Activated CD4-positive, alpha-beta T cell treated with anti-CD3 and anti-CD28 coated beads, Interleukin-2, amount 10 ng/mL, durations not matched to agents 24 days and 14 days (primary cell): Measurements from ENCODE around the gene PACSIN2. TPM values are rescaled to one million over a fixed set of nuclear protein-coding genes. Genes with fewer than 3 reads are reported as not detected.
A peak's percentile ranks its signal among the peaks of the same experiment; 100 is the strongest.

Experiments
- DNase-seq: peaks from one replicate; pipeline ENCODE4 v3.0.0; 2022
- H3K27ac Mint-ChIP-seq: one replicate; pipeline ENCODE4 v1.8.0; 2022; ENCODE audit warnings: mild to moderate bottlenecking, mixed read lengths
- H3K27me3 Mint-ChIP-seq: one replicate; pipeline ENCODE4 v1.8.0; 2022; ENCODE audit warnings: mixed read lengths
- H3K36me3 Mint-ChIP-seq: one replicate; pipeline ENCODE4 v1.8.0; 2022; ENCODE audit warnings: low read depth, mild to moderate bottlenecking, mixed read lengths
- H3K4me1 Mint-ChIP-seq: one replicate; pipeline ENCODE4 v1.8.0; 2021; ENCODE audit warnings: mixed read lengths
- H3K4me3 Mint-ChIP-seq: one replicate; pipeline ENCODE4 v1.8.0; 2022; ENCODE audit warnings: mild to moderate bottlenecking, moderate library complexity, mixed read lengths
- H3K9me3 Mint-ChIP-seq: one replicate; pipeline ENCODE4 v1.8.0; 2021; ENCODE audit warnings: mixed read lengths
- intact Hi-C: fragments of 100-400 bp; cut with micrococcal nuclease; formaldehyde crosslinking; loops from one replicate; pipeline ENCODE4 v1.15.1; 2023
- total RNA-seq: library from RNA; stranded (reverse); gene quantifications from 2 replicates; pipeline ENCODE4 v1.2.3, GENCODE V29; 2022

PACSIN2 gene
- total RNA-seq, 1 donor from 2014 or later: 32.5 TPM

GRCh38 chr22:42992886-42993479, 22.0 kb downstream of the PACSIN2 start:
- Mint-ChIP-seq H3K27ac (no peak overlapping the region), H3K4me1 (peaks cover 14% of the 10 kb centered on the region), H3K36me3 (peaks cover 10% of the 10 kb centered on the region), H3K4me3 (no peak overlapping the region), H3K9me3 (no peaks in the 10 kb centered on the region), H3K27me3 (no peaks in the 10 kb centered on the region)
- intact Hi-C loops: no loop called here
- no peak for DNase-seq

GRCh38 chr22:42992092-42992491, 22.9 kb downstream of the PACSIN2 start:
- intact Hi-C loops: no loop called here
- peaks cover 8% of the 10 kb centered on the region for H3K4me1 Mint-ChIP-seq
- no peak for DNase-seq
- no peak overlapping the region for H3K27ac Mint-ChIP-seq
- no peaks in the 10 kb centered on the region for H3K9me3 Mint-ChIP-seq
- H3K36me3 Mint-ChIP-seq: peaks cover 10% of the 10 kb centered on the region
- H3K27me3 Mint-ChIP-seq: no peaks in the 10 kb centered on the region
- no peak overlapping the region for H3K4me3 Mint-ChIP-seq

GRCh38 chr22:42991010-42991651, 23.8 kb downstream of the PACSIN2 start:
- intact Hi-C loops: no loop called here
- peaks cover 9% of the 10 kb centered on the region for H3K36me3 Mint-ChIP-seq
- H3K9me3 Mint-ChIP-seq: no peaks in the 10 kb centered on the region
- H3K4me3 Mint-ChIP-seq: no peak overlapping the region
- H3K27me3 Mint-ChIP-seq: no peaks in the 10 kb centered on the region
- DNase-seq: no peak
- H3K27ac Mint-ChIP-seq: no peak overlapping the region
- peaks cover 6% of the 10 kb centered on the region for H3K4me1 Mint-ChIP-seq

- Mint-ChIP-seq H3K27ac (no peak overlapping the region), H3K9me3 (no peaks in the 10 kb centered on the region), H3K4me3 (no peak overlapping the region), H3K4me1 (peaks cover 6% of the 10 kb centered on the region), H3K36me3 (peaks cover 9% of the 10 kb centered on the region), H3K27me3 (no peaks in the 10 kb centered on the region)
- DNase-seq: no peak
- intact Hi-C loops: no loop called here
These were observed 24.7 kb downstream of the PACSIN2 start for GRCh38 chr22:42990131-42990838.

- intact Hi-C loops: no loop called here
- Mint-ChIP-seq H3K36me3 (no peaks in the 10 kb centered on the region), H3K4me1 (peaks cover 6% of the 10 kb centered on the region), H3K27me3 (no peaks in the 10 kb centered on the region), H3K4me3 (no peak overlapping the region), H3K9me3 (no peaks in the 10 kb centered on the region), H3K27ac (no peak overlapping the region)
- DNase-seq: no peak
These were observed 28.8 kb downstream of the PACSIN2 start for GRCh38 chr22:42986115-42986514.

- Mint-ChIP-seq H3K27me3 (no peaks in the 10 kb centered on the region), H3K4me3 (no peak overlapping the region), H3K36me3 (no peaks in the 10 kb centered on the region), H3K27ac (no peak overlapping the region), H3K9me3 (no peaks in the 10 kb centered on the region), H3K4me1 (peaks cover 6% of the 10 kb centered on the region)
- intact Hi-C loops: no loop called here
- DNase-seq: no peak
These were observed 29.4 kb downstream of the PACSIN2 start for GRCh38 chr22:42985531-42985905.

GRCh38 chr22:42984814-42985530, 30.0 kb downstream of the PACSIN2 start:
- Mint-ChIP-seq H3K27me3 (no peaks in the 10 kb centered on the region), H3K9me3 (no peaks in the 10 kb centered on the region), H3K27ac (no peak overlapping the region), H3K4me1 (peaks cover 3% of the 10 kb centered on the region), H3K36me3 (no peaks in the 10 kb centered on the region), H3K4me3 (no peak overlapping the region)
- intact Hi-C loops: no loop called here
- no peak for DNase-seq

GRCh38 chr22:42984397-42984796, 30.6 kb downstream of the PACSIN2 start:
- H3K27me3 Mint-ChIP-seq: no peaks in the 10 kb centered on the region
- intact Hi-C loops: no loop called here
- H3K36me3 Mint-ChIP-seq: no peaks in the 10 kb centered on the region
- H3K4me1 Mint-ChIP-seq: peaks cover 3% of the 10 kb centered on the region
- H3K9me3 Mint-ChIP-seq: no peaks in the 10 kb centered on the region
- H3K4me3 Mint-ChIP-seq: no peak overlapping the region
- no peak for DNase-seq
- H3K27ac Mint-ChIP-seq: no peak overlapping the region

- peaks cover 3% of the 10 kb centered on the region for H3K4me1 Mint-ChIP-seq
- no peak overlapping the region for H3K4me3 Mint-ChIP-seq
- intact Hi-C loops: no loop called here
- no peaks in the 10 kb centered on the region for H3K27me3 Mint-ChIP-seq
- no peak for DNase-seq
- H3K9me3 Mint-ChIP-seq: no peaks in the 10 kb centered on the region
- no peaks in the 10 kb centered on the region for H3K36me3 Mint-ChIP-seq
- no peak overlapping the region for H3K27ac Mint-ChIP-seq
These were observed 31.5 kb downstream of the PACSIN2 start for GRCh38 chr22:42983470-42983869.

- intact Hi-C loops: no loop called here
- H3K27ac Mint-ChIP-seq: no peak overlapping the region
- no peak overlapping the region for H3K4me3 Mint-ChIP-seq
- no peak for DNase-seq
- H3K9me3 Mint-ChIP-seq: no peaks in the 10 kb centered on the region
- peaks cover 10% of the 10 kb centered on the region for H3K4me1 Mint-ChIP-seq
- H3K36me3 Mint-ChIP-seq: no peaks in the 10 kb centered on the region
- H3K27me3 Mint-ChIP-seq: no peaks in the 10 kb centered on the region
These were observed 35.3 kb downstream of the PACSIN2 start for GRCh38 chr22:42979606-42980005.

- Mint-ChIP-seq H3K4me3 (no peak overlapping the region), H3K27me3 (no peaks in the 10 kb centered on the region), H3K27ac (peak overlapping the region; percentile 5), H3K36me3 (no peaks in the 10 kb centered on the region), H3K4me1 (peaks cover 13% of the 10 kb centered on the region), H3K9me3 (no peaks in the 10 kb centered on the region)
- intact Hi-C loops: no loop called here
- no peak for DNase-seq
These were observed 36.4 kb downstream of the PACSIN2 start for GRCh38 chr22:42978453-42979103.

GRCh38 chr22:42977569-42977968, 37.4 kb downstream of the PACSIN2 start:
- Mint-ChIP-seq H3K4me3 (no peak overlapping the region), H3K9me3 (no peaks in the 10 kb centered on the region), H3K36me3 (no peaks in the 10 kb centered on the region), H3K4me1 (peaks cover 20% of the 10 kb centered on the region), H3K27ac (no peak overlapping the region), H3K27me3 (no peaks in the 10 kb centered on the region)
- no peak for DNase-seq
- intact Hi-C loops: no loop called here

GRCh38 chr22:42976217-42976933, 38.6 kb downstream of the PACSIN2 start:
- no peak overlapping the region for H3K4me3 Mint-ChIP-seq
- intact Hi-C loops: no loop called here
- H3K36me3 Mint-ChIP-seq: peaks cover 1% of the 10 kb centered on the region
- no peaks in the 10 kb centered on the region for H3K9me3 Mint-ChIP-seq
- peaks cover 20% of the 10 kb centered on the region for H3K4me1 Mint-ChIP-seq
- no peaks in the 10 kb centered on the region for H3K27me3 Mint-ChIP-seq
- no peak overlapping the region for H3K27ac Mint-ChIP-seq
- DNase-seq: no peak
